Measurements from ENCODE around the gene ADGRF3. TPM values are rescaled to one million over a fixed set of nuclear protein-coding genes. Genes with fewer than 3 reads are reported as not detected.

The ADGRF3 gene
- total and polyA plus RNA-seq, 2 experiments from 2014 or later: 0.24 TPM; not detected in 1

GRCh38 chr2:26366957-26367356, 20.4 kb upstream of the ADGRF3 start:
- peaks cover 16% of the 10 kb centered on the region for H3K36me3 ChIP-seq (ENCODE audit: low read depth)
- no peaks in the 10 kb centered on the region for H3K9me2 ChIP-seq (ENCODE audit: insufficient read depth)
- 81 to 83% methylated on average over 5 of the region's 5 CpGs for WGBS, 2 experiments (ENCODE audit: low coverage in 1 of 2, low lambda C conversion rate in 2 of 2, missing lambda C conversion rate in 2 of 2)
- no peak overlapping the region for H3K4me3 ChIP-seq
- TF ChIP-seq EZH2phosphoT487 (IDR thresholded peaks at IDR 0.05; ENCODE audit: insufficient read depth, low read depth) (no peak), EZH2 (IDR thresholded peaks at IDR 0.05; ENCODE audit: insufficient read depth, poor library complexity, severe bottlenecking) (no peak)
- 0 out of 2 replicates have a peak, but pooled peaks cover 7% of the 10 kb centered on the region for H3K4me1 ChIP-seq (ENCODE audit: insufficient read depth)
- no peak for DNase-seq
- peaks cover 5% of the 10 kb centered on the region; the same call in 1 of the 2 replicates for H4K20me1 ChIP-seq (ENCODE audit: insufficient read depth)
- no peak overlapping the region for H2AFZ ChIP-seq
- peaks cover 41% of the 10 kb centered on the region for H3K79me2 ChIP-seq (ENCODE audit: insufficient read depth)
- no peaks in the 10 kb centered on the region for H3F3A ChIP-seq (ENCODE audit: insufficient read depth)
- in situ Hi-C loops (cut with MboI): no loop called here
- H3K4me2 ChIP-seq (ENCODE audit: unreplicated experiment): no peak overlapping the region
- no peak overlapping the region for H3K9ac ChIP-seq
- no peaks in the 10 kb centered on the region for H3K9me3 ChIP-seq (ENCODE audit: low read depth)
- H3K27me3 ChIP-seq (replicated peaks; ENCODE audit: insufficient read depth): no peaks in the 10 kb centered on the region
- H3K27ac ChIP-seq: no peak overlapping the region

- TF ChIP-seq EZH2 (IDR thresholded peaks at IDR 0.05; ENCODE audit: insufficient read depth, poor library complexity, severe bottlenecking) (no peak), EZH2phosphoT487 (IDR thresholded peaks at IDR 0.05; ENCODE audit: insufficient read depth, low read depth) (no peak)
- Histone ChIP-seq H3K27ac (no peak overlapping the region), H3K36me3 (ENCODE audit: low read depth) (peaks cover 16% of the 10 kb centered on the region), H3K79me2 (ENCODE audit: insufficient read depth) (peaks cover 64% of the 10 kb centered on the region), H3K9me3 (ENCODE audit: low read depth) (no peaks in the 10 kb centered on the region), H4K20me1 (ENCODE audit: insufficient read depth) (peaks cover 5% of the 10 kb centered on the region; the same call in 1 of the 2 replicates), H3K9me2 (ENCODE audit: insufficient read depth) (no peaks in the 10 kb centered on the region), H3K4me2 (ENCODE audit: unreplicated experiment) (no peak overlapping the region), H2AFZ (no peak overlapping the region), H3K4me3 (no peak overlapping the region), H3K27me3 (replicated peaks; ENCODE audit: insufficient read depth) (no peaks in the 10 kb centered on the region), H3F3A (ENCODE audit: insufficient read depth) (no peaks in the 10 kb centered on the region), H3K9ac (no peak overlapping the region), H3K4me1 (ENCODE audit: insufficient read depth) (0 out of 2 replicates have a peak, but pooled peaks cover 7% of the 10 kb centered on the region)
- no peak for DNase-seq
- 98 to 99% methylated on average over 4 of the region's 4 CpGs for WGBS, 2 experiments (ENCODE audit: low coverage in 1 of 2, low lambda C conversion rate in 2 of 2, missing lambda C conversion rate in 2 of 2)
- in situ Hi-C loops (cut with MboI): no loop called here
Observed at GRCh38 chr2:26364669-26365068, 18.1 kb upstream of the ADGRF3 start.

- WGBS, 2 experiments (ENCODE audit: low coverage in 1 of 2, low lambda C conversion rate in 2 of 2, missing lambda C conversion rate in 2 of 2): 47 to 49% methylated on average over 3 of the region's 3 CpGs
- Histone ChIP-seq H3F3A (ENCODE audit: insufficient read depth) (no peaks in the 10 kb centered on the region), H3K4me3 (no peak overlapping the region), H3K36me3 (ENCODE audit: low read depth) (peaks cover 16% of the 10 kb centered on the region), H4K20me1 (ENCODE audit: insufficient read depth) (peaks cover 5% of the 10 kb centered on the region; the same call in 1 of the 2 replicates), H3K4me2 (ENCODE audit: unreplicated experiment) (no peak overlapping the region), H3K9me3 (ENCODE audit: low read depth) (no peaks in the 10 kb centered on the region), H3K79me2 (ENCODE audit: insufficient read depth) (peaks cover 71% of the 10 kb centered on the region), H3K27ac (no peak overlapping the region), H3K9me2 (ENCODE audit: insufficient read depth) (no peaks in the 10 kb centered on the region), H2AFZ (no peak overlapping the region), H3K9ac (no peak overlapping the region), H3K27me3 (replicated peaks; ENCODE audit: insufficient read depth) (no peaks in the 10 kb centered on the region), H3K4me1 (ENCODE audit: insufficient read depth) (0 out of 2 replicates have a peak, but pooled peaks cover 7% of the 10 kb centered on the region)
- in situ Hi-C loops (cut with MboI): no loop called here
- TF ChIP-seq EZH2 (IDR thresholded peaks at IDR 0.05; ENCODE audit: insufficient read depth, poor library complexity, severe bottlenecking): no peak
- no peak for TF ChIP-seq EZH2phosphoT487 (IDR thresholded peaks at IDR 0.05; ENCODE audit: insufficient read depth, low read depth)
- no peak for DNase-seq
Observed at GRCh38 chr2:26363958-26364357, 17.4 kb upstream of the ADGRF3 start.

- Histone ChIP-seq H3K9ac (no peak overlapping the region), H3K27ac (no peak overlapping the region), H3K27me3 (replicated peaks; ENCODE audit: insufficient read depth) (no peaks in the 10 kb centered on the region), H3F3A (ENCODE audit: insufficient read depth) (no peaks in the 10 kb centered on the region), H3K9me2 (ENCODE audit: insufficient read depth) (no peaks in the 10 kb centered on the region), H3K4me2 (ENCODE audit: unreplicated experiment) (no peak overlapping the region), H4K20me1 (ENCODE audit: insufficient read depth) (peaks cover 5% of the 10 kb centered on the region; the same call in 1 of the 2 replicates), H3K79me2 (ENCODE audit: insufficient read depth) (peaks cover 77% of the 10 kb centered on the region), H3K36me3 (ENCODE audit: low read depth) (peaks cover 11% of the 10 kb centered on the region), H3K9me3 (ENCODE audit: low read depth) (no peaks in the 10 kb centered on the region), H3K4me3 (no peak overlapping the region), H2AFZ (no peak overlapping the region), H3K4me1 (ENCODE audit: insufficient read depth) (0 out of 2 replicates have a peak, but pooled peaks cover 7% of the 10 kb centered on the region)
- WGBS, 2 experiments (ENCODE audit: low coverage in 1 of 2, low lambda C conversion rate in 2 of 2, missing lambda C conversion rate in 2 of 2): 80 to 81% methylated on average over 4 of the region's 4 CpGs
- in situ Hi-C loops (cut with MboI): no loop called here
- TF ChIP-seq EZH2phosphoT487 (IDR thresholded peaks at IDR 0.05; ENCODE audit: insufficient read depth, low read depth): no peak
- TF ChIP-seq EZH2 (IDR thresholded peaks at IDR 0.05; ENCODE audit: insufficient read depth, poor library complexity, severe bottlenecking): no peak
- DNase-seq: peak; percentile 57
Observed at GRCh38 chr2:26363323-26363722, 16.7 kb upstream of the ADGRF3 start.

Data from GM23248 (cell line).